Measurements from ENCODE around the gene ATP6V0C.

GRCh38 chr16:2520784-2521531 lies 7.2 kb downstream of the ATP6V0C start:
- TF ChIP-seq, protein P1, sequence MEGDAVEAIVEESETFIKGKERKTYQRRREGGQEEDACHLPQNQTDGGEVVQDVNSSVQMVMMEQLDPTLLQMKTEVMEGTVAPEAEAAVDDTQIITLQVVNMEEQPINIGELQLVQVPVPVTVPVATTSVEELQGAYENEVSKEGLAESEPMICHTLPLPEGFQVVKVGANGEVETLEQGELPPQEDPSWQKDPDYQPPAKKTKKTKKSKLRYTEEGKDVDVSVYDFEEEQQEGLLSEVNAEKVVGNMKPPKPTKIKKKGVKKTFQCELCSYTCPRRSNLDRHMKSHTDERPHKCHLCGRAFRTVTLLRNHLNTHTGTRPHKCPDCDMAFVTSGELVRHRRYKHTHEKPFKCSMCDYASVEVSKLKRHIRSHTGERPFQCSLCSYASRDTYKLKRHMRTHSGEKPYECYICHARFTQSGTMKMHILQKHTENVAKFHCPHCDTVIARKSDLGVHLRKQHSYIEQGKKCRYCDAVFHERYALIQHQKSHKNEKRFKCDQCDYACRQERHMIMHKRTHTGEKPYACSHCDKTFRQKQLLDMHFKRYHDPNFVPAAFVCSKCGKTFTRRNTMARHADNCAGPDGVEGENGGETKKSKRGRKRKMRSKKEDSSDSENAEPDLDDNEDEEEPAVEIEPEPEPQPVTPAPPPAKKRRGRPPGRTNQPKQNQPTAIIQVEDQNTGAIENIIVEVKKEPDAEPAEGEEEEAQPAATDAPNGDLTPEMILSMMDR (conservative IDR thresholded peaks at IDR 0.05; ENCODE audit: low read depth, low read length), result no peak
- TF ChIP-seq EZH2 (IDR thresholded peaks at IDR 0.05; ENCODE audit: low read length, unreplicated experiment), result no peak
- TF ChIP-seq EZH2phosphoT487 (IDR thresholded peaks at IDR 0.05; ENCODE audit: borderline replicate concordance, low read length), result no peak

Data from PC-3 (cell line).